Body of pancreas (tissue), 4 donors: Measurements from ENCODE around the gene TST.

Experiments
- CTCF ChIP-seq, 7 experiments: fragments of 450-650 bp in 4 of 7; fragments of 200-600 bp in 3 of 7; sonication (generic) in 3 of 7; IDR thresholded peaks; one replicate each; pipeline ENCODE4 v1.5.1; 2016 to 2019; ENCODE audit warnings: antibody characterized with exemption in 7 of 7
- POLR2A ChIP-seq, 3 donors: fragments of 450-650 bp; IDR thresholded peaks; one replicate each; pipeline ENCODE4 v1.6.1; 2016; ENCODE audit warnings: antibody characterized with exemption in 3 of 3, mild to moderate bottlenecking in 2 of 3

GRCh38 chr22:37063431-37064420 is 44.5 kb upstream of the TST start:
- TF ChIP-seq CTCF (IDR thresholded peaks at IDR 0.05) (no peak), POLR2A (IDR thresholded peaks at IDR 0.05) (no peak)
